SK-N-SH (cell line): Measurements from ENCODE around the gene SARS2. TPM values are rescaled to one million over a fixed set of nuclear protein-coding genes. Genes with fewer than 3 reads are reported as not detected.

Source experiments
- CTCF ChIA-PET: fragments of 300-600, 350-600 bp; formaldehyde crosslinking; extraction: SDS; loops from one replicate; lab custom pipeline; 2021; lab: Yijun Ruan, JAX
- POLR2A ChIA-PET: fragments of 350-600 bp; sonication (Branson Sonifier 250); formaldehyde crosslinking; extraction: SDS; loops from one replicate; lab custom pipeline; 2020; ENCODE audit warnings: antibody characterized with exemption, inconsistent platforms; lab: Yijun Ruan, JAX
- DNase-seq: peaks from one replicate; pipeline ENCODE4 v3.0.0; 2012
- H2AFZ ChIP-seq: fragments of 200-600 bp; sonication (generic); 2 replicates; pipeline ENCODE4 v1.8.1; 2016; ENCODE audit warnings: antibody characterized with exemption, mild to moderate bottlenecking, low read depth
- H3F3A ChIP-seq: fragments of 200-600 bp; sonication (generic); replicated peaks from 2 replicates; pipeline ENCODE3; 2016; ENCODE audit warnings: antibody characterized with exemption, mild to moderate bottlenecking; ENCODE audit not compliant: insufficient read depth
- H3K27ac ChIP-seq, 2 experiments: fragments of 200-500 bp in 1 of 2; fragments of 200-600 bp in 1 of 2; sonication (Bioruptor generic) in 1 of 2; sonication (generic), shearing (Covaris generic) in 1 of 2; 2 replicates each; pipeline versions ENCODE4 v1.5.1 to v1.6.1; 2014 to 2016; ENCODE audit warnings: low read depth in 2 of 2, inconsistent platforms in 1 of 2, low read length in 1 of 2, mild to moderate bottlenecking in 1 of 2, mixed read lengths in 1 of 2
- H3K27me3 ChIP-seq: fragments of 200-600 bp; sonication (generic), shearing (Covaris generic); 2 replicates; pipeline ENCODE4 v1.6.1; 2016; ENCODE audit warnings: mixed run types; ENCODE audit not compliant: insufficient read depth
- H3K36me3 ChIP-seq, 2 experiments: fragments of 200-500 bp in 1 of 2; fragments of 200-600 bp in 1 of 2; sonication (Bioruptor generic) in 1 of 2; sonication (generic) in 1 of 2; replicated peaks in 1 of 2; 2 replicates each; pipeline versions ENCODE3 to v1.5.1; 2014 to 2016; ENCODE audit warnings: low read length in 1 of 2, mild to moderate bottlenecking in 1 of 2; ENCODE audit not compliant: insufficient read depth in 2 of 2, control insufficient read depth in 1 of 2
- H3K4me1 ChIP-seq, 2 experiments: fragments of 200-500 bp in 1 of 2; fragments of 200-600 bp in 1 of 2; sonication (Bioruptor generic) in 1 of 2; sonication (generic), shearing (Covaris generic) in 1 of 2; 2 replicates each; pipeline versions ENCODE4 v1.5.1 to v1.6.1; 2014 to 2016; ENCODE audit warnings: low read depth in 1 of 2, low read length in 1 of 2, mixed run types in 1 of 2; ENCODE audit not compliant: insufficient read depth in 2 of 2, control insufficient read depth in 1 of 2
- H3K4me2 ChIP-seq: fragments of 200-600 bp; sonication (generic), shearing (Covaris generic); 2 replicates; pipeline ENCODE4 v1.6.1; 2017; ENCODE audit warnings: mixed run types
- H3K4me3 ChIP-seq, 2 experiments: fragments of 200-500 bp in 1 of 2; fragments of 200-600 bp in 1 of 2; sonication (Bioruptor generic) in 1 of 2; sonication (generic), shearing (Covaris generic) in 1 of 2; 2 replicates each; pipeline versions ENCODE4 v1.5.1 to v1.8.1; 2014 to 2016; ENCODE audit warnings: low read depth in 2 of 2, inconsistent platforms in 1 of 2, low read length in 1 of 2, mild to moderate bottlenecking in 1 of 2, mixed read lengths in 1 of 2, moderate library complexity in 1 of 2
- H3K79me2 ChIP-seq: fragments of 200-600 bp; sonication (generic); 2 replicates; pipeline ENCODE4 v1.8.1; 2017; ENCODE audit warnings: mild to moderate bottlenecking; ENCODE audit not compliant: insufficient read depth
- H3K9ac ChIP-seq: fragments of 200-600 bp; sonication (generic); 2 replicates; pipeline ENCODE4 v1.6.1; 2017; ENCODE audit warnings: mixed run types
- H3K9me2 ChIP-seq: fragments of 200-600 bp; sonication (generic); 2 replicates; pipeline ENCODE4 v1.6.1; 2017; ENCODE audit warnings: mixed run types
- H3K9me3 ChIP-seq: fragments of 200-600 bp; sonication (generic); 2 replicates; pipeline ENCODE4 v1.6.1; 2017; ENCODE audit warnings: mixed run types, mild to moderate bottlenecking, moderate library complexity
- H4K20me1 ChIP-seq: fragments of 200-600 bp; sonication (generic); 2 replicates; pipeline ENCODE4 v1.6.1; 2017; ENCODE audit warnings: mild to moderate bottlenecking, mixed run types; ENCODE audit not compliant: insufficient read depth
- EZH2phosphoT487 ChIP-seq: fragments of 200-600 bp; sonication (generic); IDR thresholded peaks from 2 replicates; pipeline ENCODE4 v1.6.1; 2017; ENCODE audit warnings: low read depth, mixed run types, mild to moderate bottlenecking, antibody characterized with exemption, moderate library complexity, borderline replicate concordance
- FOSL2 ChIP-seq: IDR thresholded peaks from 2 replicates; pipeline ENCODE4 v1.4.0; 2012; ENCODE audit warnings: low read depth, mild to moderate bottlenecking, moderate library complexity, borderline replicate concordance
- FOXM1 ChIP-seq: IDR thresholded peaks from 2 replicates; pipeline ENCODE4 v1.4.0; 2012; ENCODE audit warnings: low read depth, mild to moderate bottlenecking
- JUND ChIP-seq: IDR thresholded peaks from 2 replicates; pipeline ENCODE4 v1.4.0; 2012
- MXI1 ChIP-seq: IDR thresholded peaks from 2 replicates; pipeline ENCODE4 v1.6.1; 2012; ENCODE audit warnings: mild to moderate bottlenecking, low read depth, low read length, improper control_type of control experiment
- NFIC ChIP-seq: IDR thresholded peaks from 2 replicates; pipeline ENCODE4 v1.4.0; 2012; ENCODE audit warnings: borderline replicate concordance
- POLR2AphosphoS5 ChIP-seq: IDR thresholded peaks from 2 replicates; pipeline ENCODE4 v1.6.1; 2012; ENCODE audit warnings: low read depth, low read length
- RAD21 ChIP-seq: IDR thresholded peaks from 2 replicates; pipeline ENCODE4 v1.6.1; 2012; ENCODE audit warnings: mild to moderate bottlenecking, low read length
- RCOR1 ChIP-seq: fragments of 150-350 bp; IDR thresholded peaks from 2 replicates; pipeline ENCODE4 v1.6.1; 2017; ENCODE audit warnings: antibody characterized with exemption, low read length
- RFX5 ChIP-seq: IDR thresholded peaks from 2 replicates; pipeline ENCODE4 v1.6.1; 2012; ENCODE audit warnings: mild to moderate bottlenecking, improper control_type of control experiment, low read length
- RXRA ChIP-seq: IDR thresholded peaks from 2 replicates; pipeline ENCODE4 v1.4.0; 2012; ENCODE audit warnings: low read depth, mild to moderate bottlenecking, borderline replicate concordance
- SMC3 ChIP-seq: IDR thresholded peaks from 2 replicates; pipeline ENCODE4 v1.6.1; 2012; ENCODE audit warnings: low read depth, low read length, improper control_type of control experiment
- TCF12 ChIP-seq: IDR thresholded peaks from 2 replicates; pipeline ENCODE4 v1.4.0; 2012
- YY1 ChIP-seq: IDR thresholded peaks from 2 replicates; pipeline ENCODE4 v1.4.0; 2012; ENCODE audit warnings: low read depth, mild to moderate bottlenecking
- whole genome bisulfite sequencing: methylation state at CpG from one replicate; pipeline ENCODE4 v1.1.6; 2017; ENCODE audit warnings: low lambda C conversion rate; 5-methylcytosine and 5-hydroxymethylcytosine counted together
- polyA plus RNA-seq, 3 experiments: library from polyadenylated mRNA; depleted of rRNA; stranded (reverse); fragments of >200 nt; gene quantifications; 2 replicates each; pipeline ENCODE4 v1.2.3, GENCODE V29; 2012
- TF ChIP-seq, protein P1 (sequence below): IDR thresholded peaks from 2 replicates; pipeline ENCODE4 v1.6.1; 2012; ENCODE audit warnings: mild to moderate bottlenecking, low read depth, low read length, moderate library complexity
- TF ChIP-seq, protein P2 (sequence below): IDR thresholded peaks from 2 replicates; pipeline ENCODE4 v1.4.0; 2012; ENCODE audit warnings: low read depth
- TF ChIP-seq, protein P3 (sequence below): fragments of 200-600 bp; sonication (generic); IDR thresholded peaks from 2 replicates; pipeline ENCODE4 v1.6.1; 2017; ENCODE audit warnings: antibody characterized with exemption, mild to moderate bottlenecking, moderate library complexity
- TF ChIP-seq, protein P4 (sequence below): IDR thresholded peaks from 2 replicates; pipeline ENCODE4 v1.4.0; 2012; ENCODE audit warnings: low read depth, borderline replicate concordance

Gene SARS2
- polyA plus RNA-seq, 1 of the 3 experiments (the other 2 are of a cell fraction): 36.5 TPM

DNA sequence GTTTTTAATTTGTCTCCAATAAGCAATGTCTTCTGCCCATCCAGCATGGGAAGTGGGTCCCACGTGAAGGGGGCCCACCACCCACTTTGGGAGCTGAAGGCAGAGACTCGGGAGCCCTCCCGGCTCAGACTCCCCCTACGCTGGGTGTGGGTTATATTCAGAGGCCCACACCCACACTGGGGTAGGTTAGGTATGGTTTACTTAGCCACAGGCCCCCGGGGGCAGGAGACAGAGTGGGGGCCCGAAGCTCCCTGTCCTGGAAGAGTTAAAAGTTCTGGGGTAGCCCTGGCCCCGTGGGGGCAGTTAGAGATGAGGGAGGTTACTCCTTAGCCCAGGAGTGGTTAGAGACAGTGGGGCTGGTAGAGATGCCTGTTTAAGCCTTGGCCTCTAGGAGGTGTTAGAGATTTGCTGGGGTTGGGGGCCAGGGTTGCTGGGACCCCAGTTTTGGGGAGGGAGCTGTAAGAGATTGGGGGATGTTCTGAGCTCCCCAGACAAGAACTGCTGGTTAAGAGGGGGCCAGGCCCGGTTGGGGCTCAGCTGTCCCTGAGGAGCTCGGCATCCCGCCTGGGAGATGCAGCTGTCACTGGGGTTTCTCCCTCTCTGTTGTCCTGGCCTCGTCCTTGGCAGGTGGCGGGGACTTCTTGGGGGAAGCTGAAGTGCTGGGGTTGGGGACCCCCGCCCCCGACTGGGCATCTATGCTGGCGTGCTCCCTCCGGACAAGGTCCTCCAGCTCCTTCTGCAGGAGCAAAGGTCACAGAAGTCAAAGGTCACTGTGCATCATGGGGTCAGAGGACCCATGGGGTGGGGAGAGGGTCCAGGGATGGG lies 51.8 kb downstream of the SARS2 start:
- 63% methylated on average over 5 of the region's 16 CpGs for WGBS
- H3K27ac ChIP-seq: peak overlapping the region in 1 of 2 experiments; percentile 63; a peak in 1 of 4 replicates
- no peaks in the 10 kb centered on the region for H3F3A ChIP-seq
- H3K27me3 ChIP-seq: no peaks in the 10 kb centered on the region
- H3K9ac ChIP-seq: no peak overlapping the region
- peak; percentile 20 for DNase-seq
- TF ChIP-seq EZH2phosphoT487 (no peak), TCF12 (no peak), MXI1 (no peak), POLR2AphosphoS5 (no peak)
- no peak overlapping the region for H3K4me2 ChIP-seq
- H3K9me2 ChIP-seq: no peaks in the 10 kb centered on the region
- H3K4me3 ChIP-seq: no peak overlapping the region
- CTCF ChIA-PET: interaction anchor here (0.8 to 5.5 kb wide), 4 partner anchors 8 to 12 kb away, joined by 3 to 39 read pairs (median 6); no protein-coding TSS in a partner anchor
- H3K36me3 ChIP-seq: no peaks in the 10 kb centered on the region
- H2AFZ ChIP-seq: no peak overlapping the region
- no peaks in the 10 kb centered on the region for H3K79me2 ChIP-seq
- H3K4me1 ChIP-seq: peaks cover 0 to 14% of the 10 kb centered on the region in 2 experiments; a peak in 1 of 4 replicates
- H4K20me1 ChIP-seq: no peaks in the 10 kb centered on the region
- POLR2A ChIA-PET: interaction anchor here (0.9 to 2.4 kb wide), 3 partner anchors 15 to 43 kb away, joined by 3 to 8 read pairs (median 3); no protein-coding TSS in a partner anchor
- H3K9me3 ChIP-seq: no peaks in the 10 kb centered on the region

DNA sequence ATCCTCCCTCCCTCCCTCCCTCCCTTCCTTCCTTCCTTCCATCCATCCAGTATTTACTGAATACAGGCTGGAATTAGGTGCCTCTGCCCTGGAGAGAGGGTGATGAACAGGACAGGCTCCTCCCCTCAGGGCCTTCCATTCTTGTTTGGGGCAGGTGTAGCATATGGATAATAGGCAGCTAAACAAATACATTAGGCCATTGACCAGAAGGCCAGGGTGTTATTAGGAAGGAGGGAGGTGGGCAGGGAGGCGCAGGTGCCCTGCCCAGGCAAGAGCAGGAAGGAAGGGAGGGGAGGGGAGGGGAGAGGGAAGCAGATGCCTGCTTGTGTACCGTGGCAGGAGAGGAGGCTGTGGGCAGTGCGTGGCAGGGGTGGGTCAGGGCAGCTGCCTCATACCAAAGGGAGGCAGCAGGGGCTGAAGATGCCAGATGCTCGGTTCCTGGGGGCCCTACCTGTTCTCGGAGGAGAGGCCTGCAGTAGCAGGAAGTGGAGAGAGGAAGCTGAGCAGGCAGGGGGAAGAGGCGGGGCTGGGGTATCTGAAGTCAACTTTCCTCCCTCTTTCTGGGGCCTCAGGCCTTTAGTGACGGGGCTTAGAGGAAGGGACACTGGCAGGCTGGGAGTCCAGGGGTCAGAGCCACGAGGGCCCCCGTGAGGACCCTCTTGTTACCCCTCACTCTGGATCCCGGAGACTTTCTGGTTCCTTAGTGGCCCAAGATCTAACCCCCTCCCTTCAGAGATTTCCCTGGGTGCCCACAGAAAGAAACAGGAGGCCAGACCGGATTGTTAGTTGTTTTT lies 52.6 kb downstream of the SARS2 start, which contains the start of gene RINL:
TSS of gene RINL (minus strand) at position 495 of the 794 bp plus-strand sequence. CDS start 1,533 bp downstream, outside the sequence.
- CTCF ChIA-PET: interaction anchor here (0.6 to 5.5 kb wide), 7 partner anchors 8 to 544 kb away, joined by 3 to 39 read pairs (median 3); partner anchors contain the start of genes FAM98C, NFKBIB and SIRT2
- peak; percentile 49 for DNase-seq
- TF ChIP-seq JUND (no peak), YY1 (no peak), RCOR1 (no peak), FOSL2 (no peak), TCF12 (no peak), FOXM1 (no peak), NFIC (no peak), EZH2phosphoT487 (no peak), RFX5 (no peak), RAD21 (no peak), RXRA (no peak), SMC3 (no peak)
- TF ChIP-seq, protein P1, sequence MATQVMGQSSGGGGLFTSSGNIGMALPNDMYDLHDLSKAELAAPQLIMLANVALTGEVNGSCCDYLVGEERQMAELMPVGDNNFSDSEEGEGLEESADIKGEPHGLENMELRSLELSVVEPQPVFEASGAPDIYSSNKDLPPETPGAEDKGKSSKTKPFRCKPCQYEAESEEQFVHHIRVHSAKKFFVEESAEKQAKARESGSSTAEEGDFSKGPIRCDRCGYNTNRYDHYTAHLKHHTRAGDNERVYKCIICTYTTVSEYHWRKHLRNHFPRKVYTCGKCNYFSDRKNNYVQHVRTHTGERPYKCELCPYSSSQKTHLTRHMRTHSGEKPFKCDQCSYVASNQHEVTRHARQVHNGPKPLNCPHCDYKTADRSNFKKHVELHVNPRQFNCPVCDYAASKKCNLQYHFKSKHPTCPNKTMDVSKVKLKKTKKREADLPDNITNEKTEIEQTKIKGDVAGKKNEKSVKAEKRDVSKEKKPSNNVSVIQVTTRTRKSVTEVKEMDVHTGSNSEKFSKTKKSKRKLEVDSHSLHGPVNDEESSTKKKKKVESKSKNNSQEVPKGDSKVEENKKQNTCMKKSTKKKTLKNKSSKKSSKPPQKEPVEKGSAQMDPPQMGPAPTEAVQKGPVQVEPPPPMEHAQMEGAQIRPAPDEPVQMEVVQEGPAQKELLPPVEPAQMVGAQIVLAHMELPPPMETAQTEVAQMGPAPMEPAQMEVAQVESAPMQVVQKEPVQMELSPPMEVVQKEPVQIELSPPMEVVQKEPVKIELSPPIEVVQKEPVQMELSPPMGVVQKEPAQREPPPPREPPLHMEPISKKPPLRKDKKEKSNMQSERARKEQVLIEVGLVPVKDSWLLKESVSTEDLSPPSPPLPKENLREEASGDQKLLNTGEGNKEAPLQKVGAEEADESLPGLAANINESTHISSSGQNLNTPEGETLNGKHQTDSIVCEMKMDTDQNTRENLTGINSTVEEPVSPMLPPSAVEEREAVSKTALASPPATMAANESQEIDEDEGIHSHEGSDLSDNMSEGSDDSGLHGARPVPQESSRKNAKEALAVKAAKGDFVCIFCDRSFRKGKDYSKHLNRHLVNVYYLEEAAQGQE: no peak
- TF ChIP-seq, protein P2, sequence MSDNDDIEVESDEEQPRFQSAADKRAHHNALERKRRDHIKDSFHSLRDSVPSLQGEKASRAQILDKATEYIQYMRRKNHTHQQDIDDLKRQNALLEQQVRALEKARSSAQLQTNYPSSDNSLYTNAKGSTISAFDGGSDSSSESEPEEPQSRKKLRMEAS: no peak
- TF ChIP-seq, protein P3, sequence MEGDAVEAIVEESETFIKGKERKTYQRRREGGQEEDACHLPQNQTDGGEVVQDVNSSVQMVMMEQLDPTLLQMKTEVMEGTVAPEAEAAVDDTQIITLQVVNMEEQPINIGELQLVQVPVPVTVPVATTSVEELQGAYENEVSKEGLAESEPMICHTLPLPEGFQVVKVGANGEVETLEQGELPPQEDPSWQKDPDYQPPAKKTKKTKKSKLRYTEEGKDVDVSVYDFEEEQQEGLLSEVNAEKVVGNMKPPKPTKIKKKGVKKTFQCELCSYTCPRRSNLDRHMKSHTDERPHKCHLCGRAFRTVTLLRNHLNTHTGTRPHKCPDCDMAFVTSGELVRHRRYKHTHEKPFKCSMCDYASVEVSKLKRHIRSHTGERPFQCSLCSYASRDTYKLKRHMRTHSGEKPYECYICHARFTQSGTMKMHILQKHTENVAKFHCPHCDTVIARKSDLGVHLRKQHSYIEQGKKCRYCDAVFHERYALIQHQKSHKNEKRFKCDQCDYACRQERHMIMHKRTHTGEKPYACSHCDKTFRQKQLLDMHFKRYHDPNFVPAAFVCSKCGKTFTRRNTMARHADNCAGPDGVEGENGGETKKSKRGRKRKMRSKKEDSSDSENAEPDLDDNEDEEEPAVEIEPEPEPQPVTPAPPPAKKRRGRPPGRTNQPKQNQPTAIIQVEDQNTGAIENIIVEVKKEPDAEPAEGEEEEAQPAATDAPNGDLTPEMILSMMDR: no peak
- TF ChIP-seq, protein P4, sequence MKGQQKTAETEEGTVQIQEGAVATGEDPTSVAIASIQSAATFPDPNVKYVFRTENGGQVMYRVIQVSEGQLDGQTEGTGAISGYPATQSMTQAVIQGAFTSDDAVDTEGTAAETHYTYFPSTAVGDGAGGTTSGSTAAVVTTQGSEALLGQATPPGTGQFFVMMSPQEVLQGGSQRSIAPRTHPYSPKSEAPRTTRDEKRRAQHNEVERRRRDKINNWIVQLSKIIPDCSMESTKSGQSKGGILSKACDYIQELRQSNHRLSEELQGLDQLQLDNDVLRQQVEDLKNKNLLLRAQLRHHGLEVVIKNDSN: no peak

More for the DNA sequence above, 52.6 kb downstream of the SARS2 start, which contains the start of gene RINL:
- Histone ChIP-seq H3K27me3 (no peaks in the 10 kb centered on the region), H3K9ac (no peak within 1 kb of the TSS), H3F3A (no peaks in the 10 kb centered on the region), H3K79me2 (no peaks in the 10 kb centered on the region), H3K4me3 (no peak within 1 kb of the TSS), H4K20me1 (no peaks in the 10 kb centered on the region), H3K9me3 (no peaks in the 10 kb centered on the region), H3K36me3 (no peaks in the 10 kb centered on the region), H3K9me2 (no peaks in the 10 kb centered on the region), H3K4me1 (peaks cover 0 to 12% of the 10 kb centered on the region in 2 experiments; a peak in 1 of 4 replicates), H2AFZ (no peak within 1 kb of the TSS), H3K4me2 (no peak within 1 kb of the TSS), H3K27ac (peak within 1 kb of the TSS in 1 of 2 experiments; percentile 63; a peak in 2 of 4 replicates)
- WGBS: 68% methylated on average over 8 of the region's 11 CpGs
- POLR2A ChIA-PET: interaction anchor here (2.4 kb wide), 1 partner anchor 15 kb away, joined by 8 read pairs; no protein-coding TSS in a partner anchor
